Right hindlimb (tissue), 1 donor: ENCODE results near the gene ITGA4.
"Not testable (repeated sequence)": the region's sequence is repeated elsewhere in the genome, so short reads cannot be mapped to it uniquely, and the experiment has no call there.

ENCODE experiments used
- DNase-seq: peaks from one replicate; pipeline ENCODE4 v3.0.0-alpha.2; 2018

ITGA4 gene

GRCh38 chr2:181457121-181457740 is at the start of gene ITGA4:
TSS of gene ITGA4 (plus strand) at chr2:181457386. CDS start at chr2:181457655, 269 bp downstream.
- peak; percentile 84 for DNase-seq

DNA sequence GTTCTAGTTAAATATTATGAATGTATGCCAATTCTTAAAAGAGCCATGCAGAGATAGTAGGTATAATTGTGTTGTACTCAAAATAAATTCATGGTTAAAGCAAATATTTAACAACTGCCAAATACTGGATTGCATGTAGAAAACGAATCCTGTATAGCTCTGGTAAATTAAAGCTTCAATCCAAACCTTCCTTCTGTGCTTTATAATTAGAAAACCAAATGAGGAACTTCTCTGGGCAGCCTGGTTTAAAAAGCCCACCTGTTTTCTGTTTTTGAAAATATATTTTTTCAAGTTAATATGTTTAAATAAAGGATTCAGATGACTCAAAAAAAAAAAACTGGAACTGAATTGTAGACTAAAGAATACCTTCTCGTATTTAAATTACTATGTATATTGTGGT is 48.3 kb upstream of the ITGA4 start:
- DNase-seq: no peak

GRCh38 chr2:181411105-181411849 is 45.9 kb upstream of the ITGA4 start:
- peak; percentile 61 for DNase-seq

- DNase-seq: no peak
Observed at GRCh38 chr2:181419129-181419855, 37.9 kb upstream of the ITGA4 start.

DNA sequence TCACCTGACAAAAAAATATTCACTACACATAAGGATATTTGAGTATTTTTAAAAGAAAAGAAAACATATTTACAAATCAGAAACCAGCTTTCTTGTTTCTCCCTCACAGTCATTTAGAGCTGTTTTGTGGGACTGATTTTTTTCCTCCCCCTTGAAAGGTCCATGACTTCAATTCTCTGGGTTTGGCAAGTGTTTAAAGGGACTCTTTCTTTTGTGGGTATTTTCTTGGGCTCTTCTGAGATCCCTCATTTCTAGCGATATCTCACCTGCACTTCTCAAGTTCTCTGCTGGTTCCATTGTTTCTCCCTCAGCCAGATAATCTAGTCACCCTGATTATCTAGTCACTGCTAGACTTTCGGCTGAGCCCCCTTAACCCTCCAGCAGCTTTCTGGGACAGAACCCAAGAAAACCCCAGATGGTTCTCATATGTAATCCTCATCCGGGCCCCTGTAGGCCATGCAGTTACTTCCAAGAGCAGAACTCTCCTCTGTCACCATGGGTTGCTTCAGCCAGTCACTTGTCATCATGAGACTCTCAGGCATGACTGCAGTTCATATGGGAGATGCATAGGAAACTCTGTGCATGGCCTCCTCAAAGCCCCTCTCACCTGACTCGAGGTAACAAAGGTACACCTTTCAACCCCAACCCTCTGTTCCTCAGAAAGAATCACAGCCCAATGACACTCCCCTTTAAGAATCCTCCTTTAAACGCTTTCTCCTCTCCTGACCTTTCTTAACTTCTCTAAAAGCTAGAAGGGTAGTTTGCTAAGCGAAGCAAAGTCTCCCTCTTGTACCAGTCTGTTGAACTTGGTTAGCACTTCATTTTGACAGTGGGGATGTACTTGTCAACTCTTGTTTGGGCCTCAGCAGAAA is 36.7 kb upstream of the ITGA4 start:
- no peak for DNase-seq

GRCh38 chr2:181421131-181421458 is 36.1 kb upstream of the ITGA4 start:
- DNase-seq: no peak

GRCh38 chr2:181421464-181421863 is 35.7 kb upstream of the ITGA4 start:
- DNase-seq: no peak

DNA sequence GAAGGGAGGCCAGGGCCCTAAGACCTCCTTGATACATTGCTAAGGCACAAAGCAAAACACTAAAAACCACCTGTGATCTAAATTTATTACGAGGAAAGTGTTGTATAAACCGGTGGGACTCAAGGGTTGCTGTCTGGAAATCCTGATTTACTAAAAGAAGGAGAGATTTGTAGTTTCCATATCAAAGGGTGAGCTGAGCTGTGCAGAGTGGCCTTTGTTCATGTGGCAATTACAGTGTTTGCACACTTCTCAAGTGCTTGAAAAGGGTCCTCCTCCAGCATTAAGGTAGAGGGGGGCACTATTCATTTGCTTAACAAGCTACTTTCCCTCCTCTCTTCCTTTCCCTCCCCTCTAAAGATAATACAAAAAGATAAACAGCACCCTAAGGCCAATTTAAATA is 30.5 kb upstream of the ITGA4 start:
- no peak for DNase-seq

GRCh38 chr2:181430406-181431118 is 26.6 kb upstream of the ITGA4 start:
- peak; percentile 20 for DNase-seq

DNA sequence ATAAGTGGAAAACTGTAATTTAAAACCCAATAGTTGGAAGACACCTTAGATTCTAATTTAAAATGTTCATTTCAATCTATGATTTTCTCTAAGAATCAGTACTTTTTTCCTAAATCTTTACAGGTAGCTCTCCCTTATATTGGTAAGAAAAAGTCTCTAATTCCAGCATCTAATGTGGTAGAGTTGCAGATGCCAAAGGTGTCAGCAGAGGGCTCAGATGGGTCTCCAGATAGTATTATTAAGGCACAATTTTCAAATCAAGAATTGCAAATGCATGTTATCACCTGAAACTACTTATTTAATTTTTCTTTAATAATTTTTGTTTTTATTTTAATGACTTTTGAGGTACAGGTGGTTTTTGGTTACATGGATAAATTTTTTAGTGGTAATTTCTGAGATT is 25.5 kb upstream of the ITGA4 start:
- DNase-seq: no peak

GRCh38 chr2:181438261-181438660 is 18.9 kb upstream of the ITGA4 start:
- no peak for DNase-seq

DNA sequence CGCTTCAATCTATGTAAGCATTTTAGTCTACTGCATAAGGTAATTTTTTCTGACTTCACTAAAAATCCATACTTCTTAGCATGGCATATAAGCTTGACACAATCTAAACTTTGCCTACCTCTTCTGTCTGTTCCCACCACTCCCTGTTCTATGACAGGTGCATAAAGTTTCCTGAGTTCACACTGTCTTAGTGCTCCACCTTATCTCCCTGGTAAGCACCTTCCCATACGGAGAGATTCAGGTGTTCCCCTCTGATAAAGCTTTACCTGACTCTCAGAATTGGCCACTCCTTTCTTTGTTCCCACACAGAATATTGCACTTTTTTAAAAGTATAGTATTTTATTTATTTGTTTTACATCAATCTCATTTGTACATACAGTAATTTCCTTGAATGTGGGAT is 16.8 kb upstream of the ITGA4 start:
- DNase-seq: no peak

DNA sequence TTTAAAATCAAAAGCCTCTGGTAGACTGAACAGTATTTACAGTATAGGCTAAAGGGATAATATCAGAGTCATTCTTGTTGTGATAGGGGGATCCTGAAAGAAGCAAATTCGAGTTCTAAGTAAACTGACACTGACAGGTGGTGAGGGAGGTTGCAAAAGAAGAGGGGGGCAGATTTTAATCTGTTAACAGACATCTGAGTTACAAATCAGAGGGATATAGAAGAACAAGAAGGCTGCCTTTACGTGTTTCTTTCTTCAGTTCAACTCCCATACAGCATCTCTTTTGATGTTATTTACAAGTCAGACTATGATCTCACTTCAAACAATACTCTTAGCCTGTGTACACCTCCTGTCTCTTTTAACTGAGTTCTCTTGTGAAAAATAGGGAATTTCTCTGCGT is 16.3 kb upstream of the ITGA4 start:
- DNase-seq: no peak

GRCh38 chr2:181441670-181442069 is 15.5 kb upstream of the ITGA4 start:
- DNase-seq: no peak

DNA sequence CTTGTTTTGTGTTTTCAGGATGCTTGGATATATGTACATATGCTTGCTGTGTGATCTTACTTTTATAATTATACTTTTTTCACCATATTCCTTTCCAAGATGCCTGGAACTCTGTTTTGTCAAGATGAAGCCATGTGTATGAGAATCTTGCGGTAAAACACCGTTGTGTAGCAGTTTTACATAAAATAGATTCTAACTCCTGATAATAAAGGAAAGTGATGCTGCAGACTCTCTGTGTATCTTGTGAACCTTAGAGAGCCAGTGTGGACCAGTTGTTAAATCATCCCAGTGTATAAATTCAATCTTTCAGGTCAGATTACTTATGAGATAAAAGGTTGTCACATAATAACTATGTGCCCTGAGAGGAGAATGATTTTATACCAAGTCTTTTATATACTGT is 12.5 kb upstream of the ITGA4 start:
- DNase-seq: no peak

GRCh38 chr2:181446985-181447384 is 10.2 kb upstream of the ITGA4 start:
- no peak for DNase-seq

DNA sequence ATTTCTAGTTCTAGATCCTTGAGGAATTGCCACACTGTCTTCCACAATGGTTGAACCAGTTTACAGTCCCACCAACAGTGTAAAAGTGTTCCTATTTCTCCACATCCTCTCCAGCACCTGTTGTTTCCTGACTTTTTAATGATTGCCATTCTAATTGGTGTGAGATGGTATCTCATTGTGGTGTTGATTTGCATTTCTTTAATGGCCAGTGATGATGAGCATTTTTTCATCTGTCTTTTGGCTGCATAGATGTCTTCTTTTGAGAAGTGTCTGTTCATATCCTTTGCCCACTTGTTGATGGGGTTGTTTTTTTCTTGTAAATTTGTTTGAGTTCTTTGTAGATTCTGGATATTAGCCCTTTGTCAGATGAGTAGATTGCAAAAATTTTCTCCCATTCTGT is 7.9 kb upstream of the ITGA4 start:
- DNase-seq: not testable (repeated sequence)

GRCh38 chr2:181454686-181455450 is 2.3 kb upstream of the ITGA4 start:
- DNase-seq: no peak

- peak; percentile 40 for DNase-seq
Observed at GRCh38 chr2:181456660-181457120, 496 bp upstream of the ITGA4 start.

GRCh38 chr2:181457741-181458425 is 697 bp downstream of the ITGA4 start:
- DNase-seq: peak; percentile 52

GRCh38 chr2:181458871-181459270 is 1.7 kb downstream of the ITGA4 start:
- no peak for DNase-seq
